Fibroblast of villous mesenchyme (primary cell): ENCODE measurements around the gene PPA1. TPM values are rescaled to one million over a fixed set of nuclear protein-coding genes. Genes with fewer than 3 reads are reported as not detected.
"Not testable (repeated sequence)": the region's sequence is repeated elsewhere in the genome, so short reads cannot be mapped to it uniquely, and the experiment has no call there.

ENCODE experiments used
- DNase-seq: peaks from one replicate; pipeline ENCODE4 v3.0.0-alpha.2; 2010; ENCODE audit warnings: low read depth
- H3K4me3 ChIP-seq: 2 replicates; pipeline ENCODE4 v1.5.1; 2011; ENCODE audit warnings: low read depth, mild to moderate bottlenecking, low read length
- small RNA-seq: library from RNA; depleted of rRNA; stranded (forward); fragments of <200 nt; gene quantifications from one replicate; pipeline ENCODE3, GENCODE V24; 2012
- total RNA-seq: library from RNA; depleted of rRNA; stranded (reverse); fragments of >200 nt; gene quantifications from 2 replicates; pipeline ENCODE4 v1.2.3, GENCODE V29; 2012
- TF ChIP-seq, protein P1 (sequence below): IDR thresholded peaks from 2 replicates; pipeline ENCODE4 v1.5.1; 2012; ENCODE audit warnings: low read depth, mild to moderate bottlenecking, low read length; ENCODE audit not compliant: insufficient read depth

Gene PPA1
- total RNA-seq, 1 donor = 219 TPM

DNA sequence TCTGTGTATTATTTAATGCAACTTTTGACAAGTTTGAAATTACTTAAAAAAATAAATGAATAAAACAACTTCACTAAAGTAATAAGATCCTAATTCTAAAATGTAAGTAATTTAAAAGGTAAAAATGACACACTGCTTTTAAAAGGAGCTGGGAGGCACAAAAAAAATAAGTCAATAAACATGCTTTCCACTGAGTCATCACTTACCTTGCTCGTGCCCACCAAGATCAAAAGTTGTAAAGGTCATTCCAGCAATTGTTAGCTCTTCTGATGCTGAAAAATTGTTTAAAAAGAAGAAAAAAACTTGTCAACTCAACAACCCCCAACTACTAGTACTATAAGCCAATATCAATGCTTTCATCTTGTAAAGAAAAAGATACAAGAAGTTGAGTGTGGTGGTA is 72.4 kb downstream of the PPA1 start:
- DNase-seq = no peak
- no peak overlapping the region for H3K4me3 ChIP-seq
- TF ChIP-seq, protein P1, sequence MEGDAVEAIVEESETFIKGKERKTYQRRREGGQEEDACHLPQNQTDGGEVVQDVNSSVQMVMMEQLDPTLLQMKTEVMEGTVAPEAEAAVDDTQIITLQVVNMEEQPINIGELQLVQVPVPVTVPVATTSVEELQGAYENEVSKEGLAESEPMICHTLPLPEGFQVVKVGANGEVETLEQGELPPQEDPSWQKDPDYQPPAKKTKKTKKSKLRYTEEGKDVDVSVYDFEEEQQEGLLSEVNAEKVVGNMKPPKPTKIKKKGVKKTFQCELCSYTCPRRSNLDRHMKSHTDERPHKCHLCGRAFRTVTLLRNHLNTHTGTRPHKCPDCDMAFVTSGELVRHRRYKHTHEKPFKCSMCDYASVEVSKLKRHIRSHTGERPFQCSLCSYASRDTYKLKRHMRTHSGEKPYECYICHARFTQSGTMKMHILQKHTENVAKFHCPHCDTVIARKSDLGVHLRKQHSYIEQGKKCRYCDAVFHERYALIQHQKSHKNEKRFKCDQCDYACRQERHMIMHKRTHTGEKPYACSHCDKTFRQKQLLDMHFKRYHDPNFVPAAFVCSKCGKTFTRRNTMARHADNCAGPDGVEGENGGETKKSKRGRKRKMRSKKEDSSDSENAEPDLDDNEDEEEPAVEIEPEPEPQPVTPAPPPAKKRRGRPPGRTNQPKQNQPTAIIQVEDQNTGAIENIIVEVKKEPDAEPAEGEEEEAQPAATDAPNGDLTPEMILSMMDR = no peak

DNA sequence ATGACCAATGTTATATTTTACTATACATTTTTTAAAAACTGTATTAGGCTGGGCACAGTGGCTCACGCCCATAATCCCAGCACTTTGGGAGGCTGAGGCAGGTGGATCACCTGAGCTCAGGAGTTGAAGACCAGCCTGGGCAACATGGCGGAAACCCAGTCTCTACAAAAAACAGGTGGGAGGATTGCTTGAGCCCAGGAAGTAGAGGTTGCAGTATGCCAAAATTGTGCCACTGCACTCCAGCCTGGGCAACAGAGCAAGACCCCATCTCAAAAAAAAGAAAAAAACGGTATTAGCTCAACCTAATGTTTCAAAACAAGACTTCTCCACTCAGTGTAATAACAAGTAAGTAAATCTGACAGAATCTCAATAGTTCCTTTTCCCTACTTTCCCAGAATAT is 73.9 kb downstream of the PPA1 start:
- not testable (repeated sequence) for H3K4me3 ChIP-seq, DNase-seq

DNA sequence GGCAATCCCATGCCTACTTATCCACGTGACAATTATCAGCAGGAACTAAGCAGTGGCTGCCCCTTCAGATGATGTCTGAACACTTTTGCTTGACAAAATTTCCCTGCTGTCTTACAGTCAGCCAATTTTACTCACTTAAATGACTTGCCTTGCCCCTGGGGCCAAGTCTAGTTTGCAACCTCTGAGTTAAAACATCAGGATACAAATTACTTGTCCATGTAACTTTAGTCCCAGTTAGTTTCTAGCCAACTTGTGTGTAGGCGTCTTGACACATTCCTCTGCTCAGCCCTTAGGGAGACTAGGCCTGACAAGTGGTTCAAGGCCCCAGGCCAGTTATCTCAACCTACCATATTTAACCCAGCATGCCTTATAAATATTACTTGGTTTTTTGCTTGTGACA is 75.1 kb downstream of the PPA1 start:
- TF ChIP-seq, protein P1 = no peak
- no peak for DNase-seq
- H3K4me3 ChIP-seq = no peak overlapping the region

DNA sequence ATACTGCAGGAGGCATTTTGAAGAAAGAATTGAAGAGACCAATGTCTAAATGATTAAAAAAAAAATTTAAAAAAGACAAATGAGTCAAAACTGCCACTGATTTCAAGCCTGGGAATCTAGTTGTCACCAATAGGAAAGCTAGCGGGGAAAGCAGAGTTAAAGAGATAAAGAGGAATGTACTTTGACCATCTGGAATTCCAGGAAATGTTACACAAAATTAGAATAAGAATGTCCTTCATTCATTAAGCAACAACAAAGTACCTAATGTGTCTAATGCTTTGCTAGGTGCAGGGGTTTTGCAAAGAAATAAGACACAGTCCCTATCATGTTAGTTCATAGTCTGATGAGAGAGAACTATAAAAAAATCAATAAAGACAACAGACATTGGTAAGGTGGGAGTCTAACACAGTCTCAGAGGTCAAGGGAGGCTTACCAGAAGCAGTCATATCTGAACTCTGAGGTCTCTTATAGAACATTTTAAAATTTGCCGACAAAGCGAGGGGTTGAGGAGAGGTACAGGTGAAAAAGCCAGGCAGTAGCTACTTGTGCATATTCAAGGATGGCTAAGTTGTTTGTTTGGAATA is 77.9 kb downstream of the PPA1 start:
- DNase-seq = no peak
- H3K4me3 ChIP-seq = no peak overlapping the region
- TF ChIP-seq, protein P1 = no peak

Small RNAs within 50 kb of the gene (small RNA-seq; reads per million reads assigned to genes)
- not detected for gene RPS25P9

Other genes starting within 250 kb of the PPA1 start
- gene MACROH2A2, start 180.6 kb downstream of the PPA1 start, total RNA-seq = 3.9 TPM in 2 replicates
- gene AIFM2, start 100.6 kb downstream of the PPA1 start, total RNA-seq = 5.5 and 7.8 TPM in 2 replicates
- gene TYSND1, start 86.7 kb downstream of the PPA1 start, total RNA-seq = 11.3 and 12.1 TPM in 2 replicates
- gene SAR1A, start 62.9 kb downstream of the PPA1 start, total RNA-seq = 196 and 339 TPM in 2 replicates
- not detected in 2 replicates for gene NPFFR1, start 50.6 kb upstream of the PPA1 start, total RNA-seq
- gene LRRC20, start 149.2 kb upstream of the PPA1 start, total RNA-seq = 3.9 and 7.4 TPM in 2 replicates
- 43.2 and 58.7 TPM in 2 replicates for gene EIF4EBP2, start 170.7 kb upstream of the PPA1 start, total RNA-seq
- gene NODAL, start 208.3 kb upstream of the PPA1 start, total RNA-seq = not detected in 2 replicates
- 0.32 TPM in 1 of 2 replicates, not detected in the other for gene PALD1, start 245.3 kb upstream of the PPA1 start, total RNA-seq